ENCODE results near the gene SND1.

SND1 gene

GRCh38 chr7:128115821-128116723 is 464.1 kb downstream of the SND1 start:
- no peak overlapping the region for H3K4me3 ChIP-seq (replicated peaks; ENCODE audit: low read depth, low read length)
- no peak for TF ChIP-seq CTCF (IDR thresholded peaks at IDR 0.05; ENCODE audit: low read depth, low read length, missing control alignments)
- no peak for DNase-seq (ENCODE audit: extremely low read depth, low read depth)

GRCh38 chr7:128116740-128117139 is 464.7 kb downstream of the SND1 start:
- TF ChIP-seq CTCF (IDR thresholded peaks at IDR 0.05; ENCODE audit: low read depth, low read length, missing control alignments) = no peak
- H3K4me3 ChIP-seq (replicated peaks; ENCODE audit: low read depth, low read length) = no peak overlapping the region
- DNase-seq (ENCODE audit: extremely low read depth, low read depth) = no peak

GRCh38 chr7:128117691-128118090 is 465.7 kb downstream of the SND1 start:
- no peak for TF ChIP-seq CTCF (IDR thresholded peaks at IDR 0.05; ENCODE audit: low read depth, low read length, missing control alignments)
- no peak overlapping the region for H3K4me3 ChIP-seq (replicated peaks; ENCODE audit: low read depth, low read length)
- DNase-seq (ENCODE audit: extremely low read depth, low read depth) = no peak

GRCh38 chr7:128119036-128119435 is 467.0 kb downstream of the SND1 start:
- TF ChIP-seq CTCF (IDR thresholded peaks at IDR 0.05; ENCODE audit: low read depth, low read length, missing control alignments) = no peak
- no peak overlapping the region for H3K4me3 ChIP-seq (replicated peaks; ENCODE audit: low read depth, low read length)
- DNase-seq (ENCODE audit: extremely low read depth, low read depth) = no peak

GRCh38 chr7:128120116-128120515 is 468.1 kb downstream of the SND1 start:
- TF ChIP-seq CTCF (IDR thresholded peaks at IDR 0.05; ENCODE audit: low read depth, low read length, missing control alignments) = no peak
- DNase-seq (ENCODE audit: extremely low read depth, low read depth) = no peak

GRCh38 chr7:128120976-128121490 is 469.0 kb downstream of the SND1 start:
- no peak for DNase-seq (ENCODE audit: extremely low read depth, low read depth)

More at GRCh38 chr7:128120116-128120515, 468.1 kb downstream of the SND1 start:
- H3K4me3 ChIP-seq (replicated peaks; ENCODE audit: low read depth, low read length) = no peak overlapping the region

More at GRCh38 chr7:128120976-128121490, 469.0 kb downstream of the SND1 start:
- TF ChIP-seq CTCF (IDR thresholded peaks at IDR 0.05; ENCODE audit: low read depth, low read length, missing control alignments) = no peak
- H3K4me3 ChIP-seq (replicated peaks; ENCODE audit: low read depth, low read length) = no peak overlapping the region
